ENCODE results near the gene ATF6B.
"Not testable (repeated sequence)": the region's sequence is repeated elsewhere in the genome, so short reads cannot be mapped to it uniquely, and the experiment has no call there.

The ATF6B gene

DNA sequence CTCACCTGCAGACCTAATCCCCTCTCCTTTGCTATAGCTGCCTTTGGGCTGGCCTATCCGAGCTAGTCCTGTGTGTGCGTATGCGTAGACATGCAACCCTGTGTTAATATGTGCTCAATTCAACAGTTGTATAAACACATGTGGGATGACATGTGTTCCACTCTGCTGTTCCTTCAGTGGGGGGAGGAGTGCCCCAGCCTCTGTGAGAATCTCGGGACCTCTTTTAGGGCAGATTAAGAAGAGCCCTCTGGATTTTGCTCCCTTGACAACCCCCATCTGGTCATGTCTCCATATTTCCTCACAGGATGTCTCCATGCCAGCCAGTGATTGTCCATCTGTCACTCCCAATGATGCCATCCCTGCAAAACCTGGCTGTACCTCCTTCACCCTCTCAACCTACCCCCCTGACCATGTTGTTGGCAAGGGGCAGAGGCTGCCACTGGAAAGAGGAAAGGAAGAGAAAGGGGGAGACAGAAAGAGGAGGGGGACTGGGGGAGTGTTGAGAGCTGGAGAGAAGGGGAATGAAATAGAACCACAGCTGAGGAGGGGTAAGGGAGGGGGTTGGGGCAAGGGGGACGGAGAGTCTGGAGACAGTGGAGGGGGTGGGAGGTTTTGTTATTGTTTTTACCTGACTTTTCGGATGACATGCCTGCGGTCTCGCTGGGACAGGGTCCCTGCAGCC, 23.3 kb upstream of the ATF6B start:
- peaks cover 19% of the 10 kb centered on the region for H3K36me3 Mint-ChIP-seq (ENCODE audit: insufficient read depth)
- H3K27me3 Mint-ChIP-seq: peaks cover 37 to 60% of the 10 kb centered on the region in 2 donors
- H3K4me1 Mint-ChIP-seq (ENCODE audit: low read depth in 2 of 2): peaks cover 46 to 55% of the 10 kb centered on the region in 2 donors
- DNase-seq: no peak
- H3K9me3 Mint-ChIP-seq: no peaks in the 10 kb centered on the region
- no peak overlapping the region for H3K27ac Mint-ChIP-seq
- peak overlapping the region in 1 of 2 donors; percentile 41 for H3K4me3 Mint-ChIP-seq
- no peak for ATAC-seq (replicated peaks)

DNA sequence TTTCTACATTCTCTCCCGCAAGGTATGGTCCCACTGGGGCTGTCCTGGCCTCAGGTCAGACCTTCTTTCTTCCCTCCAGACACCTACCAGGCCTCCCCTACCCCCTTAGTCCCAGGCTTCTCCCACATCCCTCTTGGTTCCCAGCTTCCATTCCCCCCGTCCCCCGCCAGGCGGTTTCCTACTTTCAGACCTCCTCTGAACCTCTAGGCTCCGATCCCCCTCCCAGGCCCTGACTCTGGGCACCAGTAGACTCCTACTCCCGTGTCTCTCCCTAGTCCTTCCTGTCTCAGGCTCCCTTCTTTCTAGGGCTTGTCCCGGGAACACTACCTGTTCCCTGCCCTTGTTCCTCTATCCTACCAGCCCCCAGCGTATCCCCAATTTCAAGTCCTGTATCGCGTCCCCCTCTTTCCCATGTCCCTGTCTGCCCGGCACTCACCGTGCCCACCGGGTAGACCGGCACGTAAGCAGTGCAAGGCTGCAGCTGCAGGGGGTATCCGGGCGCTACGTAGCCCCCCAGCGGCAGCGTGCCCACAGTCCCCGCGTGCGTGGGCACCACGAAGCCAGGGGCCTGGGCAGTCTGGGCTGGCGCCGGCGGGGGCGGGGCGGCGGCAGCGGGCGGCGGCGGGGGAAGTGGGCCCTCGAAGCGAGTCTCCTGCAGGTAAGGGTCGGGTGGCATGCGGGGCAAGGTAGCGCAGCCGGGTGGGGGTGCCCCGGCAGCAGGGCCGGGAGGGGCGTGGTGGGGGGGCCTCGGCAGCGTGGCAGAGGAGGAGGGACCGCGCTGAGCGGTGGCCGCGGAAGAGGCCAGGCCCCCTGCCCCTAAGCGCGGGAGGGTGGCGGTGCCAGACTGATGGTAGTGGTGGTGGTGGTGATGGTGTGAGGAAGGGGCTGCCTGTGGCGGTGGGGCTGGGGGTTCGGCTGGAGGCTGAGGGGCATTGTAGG, 22.2 kb upstream of the ATF6B start:
- Mint-ChIP-seq H3K9me3 (no peaks in the 10 kb centered on the region), H3K4me1 (ENCODE audit: low read depth in 2 of 2) (peaks cover 42 to 51% of the 10 kb centered on the region in 2 donors), H3K27me3 (peaks cover 42 to 62% of the 10 kb centered on the region in 2 donors), H3K4me3 (peak overlapping the region; percentile 3 to 23), H3K36me3 (ENCODE audit: insufficient read depth) (peaks cover 19% of the 10 kb centered on the region), H3K27ac (no peak overlapping the region)
- DNase-seq (no peak), ATAC-seq (replicated peaks) (no peak)

- peaks cover 33 to 42% of the 10 kb centered on the region in 2 donors for H3K4me1 Mint-ChIP-seq (ENCODE audit: low read depth in 2 of 2)
- H3K4me3 Mint-ChIP-seq: peak overlapping the region; percentile 81 to 82
- H3K9me3 Mint-ChIP-seq: no peaks in the 10 kb centered on the region
- H3K27ac Mint-ChIP-seq: no peak overlapping the region
- DNase-seq (no peak), ATAC-seq (replicated peaks) (peak; percentile 6)
- peaks cover 42 to 62% of the 10 kb centered on the region in 2 donors for H3K27me3 Mint-ChIP-seq
- H3K36me3 Mint-ChIP-seq (ENCODE audit: insufficient read depth): peaks cover 19% of the 10 kb centered on the region
These were observed 21.2 kb upstream of the ATF6B start for GRCh38 chr6:32149092-32149755.

DNA sequence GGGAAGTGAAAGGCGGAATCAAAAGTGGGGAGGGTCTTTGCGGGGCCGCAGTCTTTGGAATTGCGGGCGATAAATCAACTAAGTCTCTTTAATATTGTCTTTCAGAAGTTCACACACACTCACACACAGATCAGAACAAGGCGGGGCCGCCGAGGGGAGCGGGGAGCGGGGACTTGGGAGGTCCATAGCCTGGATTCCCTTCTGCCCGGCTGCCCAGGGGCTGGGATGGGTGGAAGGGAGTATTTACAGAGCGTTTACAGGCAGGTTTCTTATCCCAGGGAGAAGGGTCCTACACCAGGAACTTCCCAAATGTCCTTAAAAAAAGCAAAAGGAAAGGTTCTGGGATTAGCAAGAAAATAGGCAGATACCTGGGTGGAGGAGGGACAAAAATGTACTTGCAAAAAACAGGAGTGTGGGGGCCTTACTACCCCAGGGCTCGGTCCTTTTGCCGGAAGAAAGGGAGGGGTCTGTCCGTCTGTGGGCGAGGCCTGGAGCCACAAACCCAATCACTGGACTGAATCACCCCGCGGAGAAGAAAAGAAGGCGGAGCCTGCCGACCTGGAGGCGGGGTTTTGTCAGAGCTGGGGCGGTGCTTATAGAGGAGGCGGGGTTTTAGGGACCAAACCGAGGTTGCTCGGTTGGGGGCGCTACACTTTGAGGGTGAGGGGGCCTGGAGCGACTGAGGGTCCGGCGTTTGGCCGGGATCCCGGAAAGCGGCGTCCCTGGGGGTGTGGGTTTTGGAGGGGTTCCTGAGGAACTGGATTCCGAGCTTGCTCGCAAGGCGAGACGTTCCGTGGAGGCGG, 20.4 kb upstream of the ATF6B start:
- DNase-seq (peak; percentile 55 to 60 (median 58)), ATAC-seq (replicated peaks) (peak; percentile 72)
- Mint-ChIP-seq H3K9me3 (no peaks in the 10 kb centered on the region), H3K4me3 (peak overlapping the region; percentile 81 to 82), H3K27ac (no peak overlapping the region), H3K36me3 (ENCODE audit: insufficient read depth) (peaks cover 14% of the 10 kb centered on the region), H3K4me1 (ENCODE audit: low read depth in 2 of 2) (peaks cover 27 to 36% of the 10 kb centered on the region in 2 donors), H3K27me3 (peaks cover 42 to 62% of the 10 kb centered on the region in 2 donors)

DNA sequence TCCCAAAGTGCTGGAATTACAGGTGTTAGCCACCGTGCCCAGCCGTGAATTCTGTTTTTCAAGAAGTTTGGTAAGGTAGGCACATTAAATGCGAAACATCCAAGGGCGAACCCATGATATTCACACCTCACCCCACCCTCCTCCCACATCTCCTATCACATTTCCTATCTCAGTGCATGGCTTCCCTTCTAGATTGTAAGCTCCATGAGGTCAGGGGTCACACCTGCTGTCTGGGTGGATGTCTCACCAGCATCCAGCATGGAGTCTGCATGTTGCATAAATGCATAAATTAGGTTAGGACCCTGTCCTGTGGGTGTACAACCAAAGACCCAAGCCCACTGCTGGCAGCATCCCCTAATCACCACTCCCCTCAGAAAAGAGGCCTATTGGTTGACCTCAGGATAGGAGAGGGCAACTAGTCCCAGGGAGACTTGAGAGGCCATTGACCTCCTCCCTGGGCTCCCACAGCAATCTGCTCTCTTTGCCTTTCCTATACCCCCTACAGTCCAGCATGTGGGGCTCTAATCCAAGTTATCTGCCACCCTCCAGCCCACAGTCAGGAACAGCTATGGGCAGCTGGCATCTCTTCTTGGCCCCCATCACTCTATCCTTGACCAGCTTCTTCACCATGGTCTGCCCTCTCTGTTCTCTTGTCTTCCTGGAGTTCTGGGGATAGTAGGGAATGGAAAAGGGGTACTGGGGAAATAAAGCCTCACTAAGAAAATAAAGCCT, 19.5 kb upstream of the ATF6B start:
- no peaks in the 10 kb centered on the region for H3K9me3 Mint-ChIP-seq
- H3K27ac Mint-ChIP-seq: peak overlapping the region in 1 of 2 donors; percentile 76
- peaks cover 27 to 29% of the 10 kb centered on the region in 2 donors for H3K4me1 Mint-ChIP-seq (ENCODE audit: low read depth in 2 of 2)
- H3K27me3 Mint-ChIP-seq: peaks cover 42 to 62% of the 10 kb centered on the region in 2 donors
- H3K36me3 Mint-ChIP-seq (ENCODE audit: insufficient read depth): peaks cover 7% of the 10 kb centered on the region
- H3K4me3 Mint-ChIP-seq: no peak overlapping the region
- DNase-seq (no peak), ATAC-seq (replicated peaks) (peak; percentile 32)

GRCh38 chr6:32146687-32147086, 18.6 kb upstream of the ATF6B start:
- DNase-seq: no peak
- peaks cover 7% of the 10 kb centered on the region for H3K36me3 Mint-ChIP-seq (ENCODE audit: insufficient read depth)
- no peak overlapping the region for H3K27ac Mint-ChIP-seq
- H3K27me3 Mint-ChIP-seq: peaks cover 49 to 65% of the 10 kb centered on the region in 2 donors
- peaks cover 26 to 29% of the 10 kb centered on the region in 2 donors for H3K4me1 Mint-ChIP-seq (ENCODE audit: low read depth in 2 of 2)
- H3K9me3 Mint-ChIP-seq: no peaks in the 10 kb centered on the region
- ATAC-seq (replicated peaks): no peak
- H3K4me3 Mint-ChIP-seq: peak overlapping the region in 1 of 2 donors; percentile 3

GRCh38 chr6:32146287-32146686, 18.2 kb upstream of the ATF6B start:
- Mint-ChIP-seq H3K36me3 (ENCODE audit: insufficient read depth) (peaks cover 7% of the 10 kb centered on the region), H3K27me3 (peaks cover 50 to 65% of the 10 kb centered on the region in 2 donors), H3K9me3 (no peaks in the 10 kb centered on the region), H3K4me1 (ENCODE audit: low read depth in 2 of 2) (peaks cover 22 to 28% of the 10 kb centered on the region in 2 donors), H3K4me3 (no peak overlapping the region), H3K27ac (no peak overlapping the region)
- no peak for ATAC-seq (replicated peaks)
- DNase-seq: no peak

- peaks cover 38 to 54% of the 10 kb centered on the region in 2 donors for H3K27me3 Mint-ChIP-seq
- not testable (repeated sequence) for H3K36me3 Mint-ChIP-seq (ENCODE audit: insufficient read depth); DNase-seq; H3K4me3 Mint-ChIP-seq; H3K27ac Mint-ChIP-seq; H3K9me3 Mint-ChIP-seq; ATAC-seq (replicated peaks)
- peaks cover 18 to 19% of the 10 kb centered on the region in 2 donors for H3K4me1 Mint-ChIP-seq (ENCODE audit: low read depth in 2 of 2)
These were observed 16.2 kb upstream of the ATF6B start for GRCh38 chr6:32144238-32144637.

DNA sequence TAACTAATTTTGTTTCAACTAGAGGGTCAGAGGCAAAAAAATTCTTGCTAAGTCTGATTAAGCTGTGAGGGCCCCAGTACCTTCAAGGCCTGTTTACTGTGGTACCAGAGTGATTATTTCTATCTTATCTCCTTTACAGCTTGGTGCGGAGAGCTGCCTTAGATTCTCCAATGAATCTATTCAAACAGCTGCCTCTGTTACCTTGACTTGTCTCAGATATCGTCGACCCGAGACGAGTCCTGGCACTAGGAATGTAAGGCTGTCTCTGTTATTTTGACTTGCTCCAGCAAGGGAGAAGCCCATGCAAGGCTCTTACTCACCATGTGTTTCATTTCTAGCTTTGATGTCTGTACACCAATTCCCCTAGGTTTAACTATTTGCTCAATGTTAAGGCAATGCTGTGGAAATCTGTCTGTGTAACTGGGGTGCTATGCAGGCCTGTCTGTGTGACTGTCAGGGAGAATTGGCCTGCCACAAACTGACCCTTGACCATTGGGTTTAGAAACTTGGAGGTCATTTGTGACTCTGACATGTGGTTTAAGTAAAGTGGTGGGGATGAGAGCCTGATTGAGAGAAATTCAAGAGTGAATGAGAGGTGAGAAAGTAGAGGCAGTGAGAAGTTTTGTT, 12.5 kb upstream of the ATF6B start:
- DNase-seq (no peak), ATAC-seq (replicated peaks) (no peak)
- H3K27ac Mint-ChIP-seq: no peak overlapping the region
- H3K9me3 Mint-ChIP-seq: no peaks in the 10 kb centered on the region
- H3K4me3 Mint-ChIP-seq: no peak overlapping the region
- no peaks in the 10 kb centered on the region for H3K36me3 Mint-ChIP-seq (ENCODE audit: insufficient read depth)
- peaks cover 14 to 23% of the 10 kb centered on the region in 2 donors for H3K27me3 Mint-ChIP-seq
- no peaks in the 10 kb centered on the region for H3K4me1 Mint-ChIP-seq (ENCODE audit: low read depth in 2 of 2)

- Mint-ChIP-seq H3K9me3 (no peaks in the 10 kb centered on the region), H3K4me3 (no peak overlapping the region), H3K36me3 (ENCODE audit: insufficient read depth) (no peaks in the 10 kb centered on the region), H3K27ac (no peak overlapping the region), H3K4me1 (ENCODE audit: low read depth in 2 of 2) (no peaks in the 10 kb centered on the region), H3K27me3 (peaks cover 14 to 23% of the 10 kb centered on the region in 2 donors)
- DNase-seq (no peak), ATAC-seq (replicated peaks) (no peak)
These were observed 11.5 kb upstream of the ATF6B start for GRCh38 chr6:32139590-32139989.

DNA sequence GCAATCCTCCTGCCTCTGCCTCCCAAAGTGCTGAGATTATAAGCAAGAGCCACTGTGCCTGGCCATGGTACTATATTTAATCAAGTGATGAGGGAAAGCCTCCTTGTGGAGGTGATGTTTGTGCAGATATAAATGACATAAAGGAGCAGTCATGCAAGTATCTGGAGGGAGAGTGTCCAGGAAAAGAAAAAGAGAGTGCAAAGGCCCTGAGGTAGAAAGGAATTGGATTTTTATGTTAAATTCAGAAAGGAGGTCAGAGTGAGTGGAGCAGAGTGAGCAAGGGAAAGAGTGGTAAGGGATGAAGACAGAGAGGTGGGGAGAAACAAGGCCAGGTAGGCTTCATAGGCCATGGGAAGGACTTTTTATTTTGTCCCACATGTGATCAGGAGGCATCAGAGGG, 9.4 kb upstream of the ATF6B start:
- peaks cover 19 to 22% of the 10 kb centered on the region in 2 donors for H3K27me3 Mint-ChIP-seq
- no peak overlapping the region for H3K4me3 Mint-ChIP-seq
- ATAC-seq (replicated peaks) (no peak), DNase-seq (no peak)
- H3K9me3 Mint-ChIP-seq: no peaks in the 10 kb centered on the region
- H3K36me3 Mint-ChIP-seq (ENCODE audit: insufficient read depth): no peaks in the 10 kb centered on the region
- H3K4me1 Mint-ChIP-seq (ENCODE audit: low read depth in 2 of 2): no peaks in the 10 kb centered on the region
- H3K27ac Mint-ChIP-seq: no peak overlapping the region

DNA sequence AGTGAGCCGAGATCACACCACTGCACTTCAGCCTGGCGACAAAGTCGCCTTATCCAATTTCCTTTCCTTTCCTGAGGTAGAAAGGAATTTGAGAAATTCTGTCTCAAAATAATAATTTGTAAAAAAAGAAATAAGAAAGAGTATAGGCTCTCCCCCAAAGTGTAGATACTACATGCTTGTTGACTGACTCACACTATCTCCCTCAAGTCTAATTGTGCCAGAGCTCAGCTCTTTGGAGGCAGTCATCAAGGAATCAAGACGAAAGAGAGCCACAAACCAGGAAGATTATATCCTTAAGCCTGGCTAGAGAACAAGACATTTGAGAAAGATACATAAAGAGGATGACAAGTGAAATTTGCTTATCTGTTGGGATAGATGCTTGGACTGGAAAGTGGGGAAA, 5.7 kb upstream of the ATF6B start:
- Mint-ChIP-seq H3K4me1 (ENCODE audit: low read depth in 2 of 2) (peaks cover 6 to 8% of the 10 kb centered on the region in 2 donors), H3K9me3 (no peaks in the 10 kb centered on the region), H3K4me3 (no peak overlapping the region), H3K27me3 (peaks cover 0 to 6% of the 10 kb centered on the region in 2 donors), H3K27ac (no peak overlapping the region), H3K36me3 (ENCODE audit: insufficient read depth) (peaks cover 7% of the 10 kb centered on the region)
- DNase-seq (no peak), ATAC-seq (replicated peaks) (no peak)

All from effector memory CD8-positive, alpha-beta T cell (primary cell).